ENCODE results near the gene SNRNP70. TPM values are rescaled to one million over a fixed set of nuclear protein-coding genes. Genes with fewer than 3 reads are reported as not detected.

SNRNP70 gene
- total and polyA plus RNA-seq, 7 donors, result 83.2 to 133 (median 101) TPM

Other genes with a start within 250 kb of the SNRNP70 start
- 1 to 10 TPM in 1 of 4 donors, under 1 TPM in 3; 0.61 to 1.2 (median 0.80) TPM for gene HSD17B14, start 249.0 kb upstream of the SNRNP70 start, total RNA-seq
- gene HSD17B14, start 249.0 kb upstream of the SNRNP70 start, polyA plus RNA-seq, result under 1 TPM; 0.15 to 0.66 (median 0.29) TPM
- 10 to 100 TPM in 3 of 4 donors, 1 to 10 TPM in 1; 9.4 to 30.0 (median 20.2) TPM for gene PLEKHA4, start 216.8 kb upstream of the SNRNP70 start, total RNA-seq
- gene PLEKHA4, start 216.8 kb upstream of the SNRNP70 start, polyA plus RNA-seq, result 10 to 100 TPM; 11.1 to 14.9 (median 12.3) TPM
- gene PPP1R15A, start 213.0 kb upstream of the SNRNP70 start, total RNA-seq, result 10 to 100 TPM; 34.5 to 93.4 (median 41.3) TPM
- gene PPP1R15A, start 213.0 kb upstream of the SNRNP70 start, polyA plus RNA-seq, result 10 to 100 TPM; 61.1 to 86.3 (median 83.7) TPM
- gene TULP2, start 186.7 kb upstream of the SNRNP70 start, total RNA-seq, result under 1 TPM in 2 of 4 donors, not detected in 2; 0.13 to 0.17 TPM
- gene TULP2, start 186.7 kb upstream of the SNRNP70 start, polyA plus RNA-seq, result under 1 TPM in 2 of 3 donors, not detected in 1; 0.06 to 0.07 TPM
- gene NUCB1, start 185.1 kb upstream of the SNRNP70 start, total RNA-seq, result 100 to 1,000 TPM in 2 of 4 donors, 10 to 100 TPM in 2; 86.4 to 143 (median 101) TPM
- 10 to 100 TPM; 49.9 to 97.1 (median 90.7) TPM for gene NUCB1, start 185.1 kb upstream of the SNRNP70 start, polyA plus RNA-seq
- gene DHDH, start 151.8 kb upstream of the SNRNP70 start, total RNA-seq, result under 1 TPM in 1 of 4 donors, not detected in 3; 0.21 TPM
- gene DHDH, start 151.8 kb upstream of the SNRNP70 start, polyA plus RNA-seq, result under 1 TPM in 1 of 3 donors, not detected in 2; 0.14 TPM
- 10 to 100 TPM; 16.8 to 24.4 (median 22.0) TPM for gene BAX, start 130.6 kb upstream of the SNRNP70 start, total RNA-seq
- 10 to 100 TPM; 20.7 to 66.1 (median 35.6) TPM for gene BAX, start 130.6 kb upstream of the SNRNP70 start, polyA plus RNA-seq
- gene FTL, start 120.1 kb upstream of the SNRNP70 start, total RNA-seq, result 1,000 to 10,000 TPM in 3 of 4 donors, 100 to 1,000 TPM in 1; 802 to 2,269 (median 1,158) TPM
- gene FTL, start 120.1 kb upstream of the SNRNP70 start, polyA plus RNA-seq, result 1,000 to 10,000 TPM; 1,296 to 1,753 (median 1,467) TPM
- 100 to 1,000 TPM; 147 to 331 (median 238) TPM for gene GYS1, start 92.1 kb upstream of the SNRNP70 start, total RNA-seq
- gene GYS1, start 92.1 kb upstream of the SNRNP70 start, polyA plus RNA-seq, result 10 to 100 TPM; 30.9 to 61.3 (median 58.9) TPM
- 10 to 100 TPM; 61.1 to 87.4 (median 81.8) TPM for gene RUVBL2, start 91.6 kb upstream of the SNRNP70 start, total RNA-seq
- 10 to 100 TPM; 62.7 to 76.5 (median 69.5) TPM for gene RUVBL2, start 91.6 kb upstream of the SNRNP70 start, polyA plus RNA-seq
- not detected for gene LHB, start 68.4 kb upstream of the SNRNP70 start, total RNA-seq
- under 1 TPM in 1 of 3 donors, not detected in 2; 0.32 TPM for gene LHB, start 68.4 kb upstream of the SNRNP70 start, polyA plus RNA-seq
- gene CGB3, start 61.1 kb upstream of the SNRNP70 start, total RNA-seq, result not detected
- gene CGB3, start 61.1 kb upstream of the SNRNP70 start, polyA plus RNA-seq, result not detected
- not detected for gene CGB2, start 53.6 kb upstream of the SNRNP70 start, total RNA-seq
- under 1 TPM in 1 of 3 donors, not detected in 2; 0.10 TPM for gene CGB2, start 53.6 kb upstream of the SNRNP70 start, polyA plus RNA-seq
- gene CGB1, start 48.6 kb upstream of the SNRNP70 start, total RNA-seq, result not detected
- gene CGB1, start 48.6 kb upstream of the SNRNP70 start, polyA plus RNA-seq, result not detected
- not detected for gene CGB5, start 41.6 kb upstream of the SNRNP70 start, total RNA-seq
- gene CGB5, start 41.6 kb upstream of the SNRNP70 start, polyA plus RNA-seq, result under 1 TPM in 1 of 3 donors, not detected in 2; 0.06 TPM
- not detected for gene CGB8, start 36.3 kb upstream of the SNRNP70 start, total RNA-seq
- not detected for gene CGB8, start 36.3 kb upstream of the SNRNP70 start, polyA plus RNA-seq
- under 1 TPM; 0.20 to 0.46 (median 0.41) TPM for gene CGB7, start 27.7 kb upstream of the SNRNP70 start, total RNA-seq
- 1 to 10 TPM in 1 of 3 donors, under 1 TPM in 2; 0.52 to 1.1 (median 0.56) TPM for gene CGB7, start 27.7 kb upstream of the SNRNP70 start, polyA plus RNA-seq
- 1 to 10 TPM; 1.8 to 6.9 (median 5.1) TPM for gene NTF4, start 20.6 kb upstream of the SNRNP70 start, total RNA-seq
- gene NTF4, start 20.6 kb upstream of the SNRNP70 start, polyA plus RNA-seq, result 1 to 10 TPM; 5.6 to 7.4 (median 6.4) TPM
- gene KCNA7, start 12.8 kb upstream of the SNRNP70 start, total RNA-seq, result 10 to 100 TPM in 3 of 4 donors, 1 to 10 TPM in 1; 9.7 to 21.4 (median 17.2) TPM
- 10 to 100 TPM; 12.6 to 23.9 (median 17.0) TPM for gene KCNA7, start 12.8 kb upstream of the SNRNP70 start, polyA plus RNA-seq
- gene LIN7B, start 28.9 kb downstream of the SNRNP70 start, total RNA-seq, result 10 to 100 TPM; 11.8 to 27.9 (median 22.3) TPM
- 10 to 100 TPM; 13.9 to 24.3 (median 15.8) TPM for gene LIN7B, start 28.9 kb downstream of the SNRNP70 start, polyA plus RNA-seq
- 1 to 10 TPM in 2 of 4 donors, under 1 TPM in 2; 0.54 to 1.6 (median 1.2) TPM for gene C19orf73, start 33.7 kb downstream of the SNRNP70 start, total RNA-seq
- 1 to 10 TPM; 1.7 to 1.9 (median 1.9) TPM for gene C19orf73, start 33.7 kb downstream of the SNRNP70 start, polyA plus RNA-seq
- 1 to 10 TPM; 1.4 to 3.8 (median 2.6) TPM for gene PPFIA3, start 34.1 kb downstream of the SNRNP70 start, total RNA-seq
- gene PPFIA3, start 34.1 kb downstream of the SNRNP70 start, polyA plus RNA-seq, result 1 to 10 TPM; 2.6 to 5.0 (median 3.2) TPM
- gene HRC, start 69.9 kb downstream of the SNRNP70 start, total RNA-seq, result 100 to 1,000 TPM; 250 to 405 (median 298) TPM
- 100 to 1,000 TPM in 2 of 3 donors, 10 to 100 TPM in 1; 32.9 to 160 (median 105) TPM for gene HRC, start 69.9 kb downstream of the SNRNP70 start, polyA plus RNA-seq
- 10 to 100 TPM in 3 of 4 donors, 1 to 10 TPM in 1; 9.5 to 20.6 (median 16.2) TPM for gene TRPM4, start 72.3 kb downstream of the SNRNP70 start, total RNA-seq
- gene TRPM4, start 72.3 kb downstream of the SNRNP70 start, polyA plus RNA-seq, result 1 to 10 TPM; 6.5 to 8.7 (median 6.7) TPM
- under 1 TPM; 0.10 to 0.95 (median 0.39) TPM for gene SLC6A16, start 239.7 kb downstream of the SNRNP70 start, total RNA-seq
- gene SLC6A16, start 239.7 kb downstream of the SNRNP70 start, polyA plus RNA-seq, result under 1 TPM; 0.07 to 0.31 (median 0.08) TPM
- 1 to 10 TPM; 2.3 to 4.7 (median 4.4) TPM for gene CD37, start 250.0 kb downstream of the SNRNP70 start, total RNA-seq
- 1 to 10 TPM in 2 of 3 donors, under 1 TPM in 1; 0.66 to 1.6 (median 1.6) TPM for gene CD37, start 250.0 kb downstream of the SNRNP70 start, polyA plus RNA-seq